Neural progenitor cell (in vitro differentiated cells): ENCODE results near the gene KCNK5.

ENCODE experiments used
- CTCF ChIP-seq: fragments of 200-600 bp; sonication (generic); IDR thresholded peaks from 2 replicates; pipeline ENCODE4 v1.5.1; 2017; ENCODE audit warnings: antibody characterized with exemption, mild to moderate bottlenecking
- EZH2 ChIP-seq: fragments of 200-600 bp; sonication (generic); IDR thresholded peaks from 2 replicates; pipeline ENCODE4 v1.6.1; 2017; ENCODE audit warnings: antibody characterized with exemption, mild to moderate bottlenecking, moderate library complexity
- EZH2phosphoT487 ChIP-seq: fragments of 200-600 bp; sonication (generic); IDR thresholded peaks from 2 replicates; pipeline ENCODE4 v1.6.1; 2017; ENCODE audit warnings: antibody characterized with exemption

GRCh38 chr6:39256294-39256940 is 27.1 kb upstream of the KCNK5 start:
- TF ChIP-seq CTCF (no peak), EZH2phosphoT487 (no peak), EZH2 (no peak)
